Fibroblast of skin of scalp (primary cell): ENCODE data around the gene TAC3.
"Not testable (repeated sequence)": the region's sequence is repeated elsewhere in the genome, so short reads cannot be mapped to it uniquely, and the experiment has no call there.

Source experiments
- DNase-seq: peaks from one replicate; pipeline ENCODE4 v3.0.0-alpha.2; 2013

The TAC3 gene

DNA sequence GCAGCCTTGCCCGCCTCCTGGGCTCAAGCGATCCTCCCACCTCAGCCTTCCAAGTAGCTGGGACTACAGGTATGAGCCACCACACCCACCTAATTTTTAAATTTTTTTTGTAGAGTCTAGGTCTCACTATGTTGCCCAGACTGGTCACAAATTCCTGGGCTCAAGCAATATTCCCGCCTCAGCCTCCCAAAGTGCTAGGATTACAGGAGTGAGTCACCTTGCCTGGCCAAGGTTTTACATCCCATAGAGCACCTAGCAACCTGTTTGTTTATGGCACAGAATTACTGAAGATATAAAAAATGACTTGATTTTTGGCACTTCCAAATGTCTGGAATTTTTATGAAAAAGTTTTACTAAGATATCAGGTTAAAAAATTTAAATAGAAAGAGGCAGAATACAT is 17.1 kb upstream of the TAC3 start:
- DNase-seq = no peak

DNA sequence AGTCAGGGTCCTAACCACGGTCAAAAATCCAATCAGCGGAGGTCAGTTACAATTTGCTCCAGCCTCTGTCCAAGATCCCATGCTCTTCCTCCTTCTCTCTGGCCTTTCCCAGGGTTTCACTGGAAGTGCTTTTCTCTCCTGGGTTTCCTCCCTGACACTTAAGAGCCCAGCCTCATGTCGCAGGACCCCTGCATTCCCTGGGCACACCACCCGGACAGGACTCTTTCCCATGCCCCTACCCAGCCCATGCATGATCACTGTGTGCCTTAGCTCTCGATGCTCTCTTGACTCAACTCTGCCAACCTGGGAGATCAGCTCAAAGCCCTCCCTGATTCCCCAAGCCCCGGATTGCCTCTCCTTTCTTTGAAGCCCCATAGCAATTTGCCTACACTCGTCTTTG is 15.5 kb upstream of the TAC3 start:
- no peak for DNase-seq

DNA sequence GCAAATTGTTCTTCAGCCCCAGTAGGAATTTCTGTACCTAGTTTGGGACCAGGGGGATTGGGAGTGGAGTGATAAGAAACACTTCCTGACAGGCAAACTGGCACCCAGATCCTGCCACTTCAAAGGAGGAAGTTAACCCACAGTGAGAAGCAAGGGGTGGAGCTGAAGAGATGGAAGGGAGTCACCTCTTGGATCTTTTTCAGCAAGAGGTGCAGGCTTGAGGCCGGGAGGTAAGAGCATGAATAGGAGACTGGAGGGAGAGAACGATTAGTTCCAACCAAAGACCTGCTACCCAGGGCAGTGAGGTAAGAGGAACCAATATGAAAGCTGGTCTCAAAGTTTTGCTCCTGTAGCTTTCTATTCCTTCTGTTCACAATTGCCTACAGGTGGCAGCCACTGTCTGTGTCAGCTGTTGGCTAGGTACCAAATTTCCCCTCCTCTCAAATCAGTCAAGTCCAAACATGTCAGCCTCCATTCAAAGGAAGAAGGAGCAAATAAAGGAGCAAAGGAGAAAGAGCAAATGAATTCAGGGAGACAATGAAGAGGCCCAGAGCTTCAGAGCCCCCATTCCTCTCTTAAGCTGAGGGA is 14.9 kb upstream of the TAC3 start:
- no peak for DNase-seq

DNA sequence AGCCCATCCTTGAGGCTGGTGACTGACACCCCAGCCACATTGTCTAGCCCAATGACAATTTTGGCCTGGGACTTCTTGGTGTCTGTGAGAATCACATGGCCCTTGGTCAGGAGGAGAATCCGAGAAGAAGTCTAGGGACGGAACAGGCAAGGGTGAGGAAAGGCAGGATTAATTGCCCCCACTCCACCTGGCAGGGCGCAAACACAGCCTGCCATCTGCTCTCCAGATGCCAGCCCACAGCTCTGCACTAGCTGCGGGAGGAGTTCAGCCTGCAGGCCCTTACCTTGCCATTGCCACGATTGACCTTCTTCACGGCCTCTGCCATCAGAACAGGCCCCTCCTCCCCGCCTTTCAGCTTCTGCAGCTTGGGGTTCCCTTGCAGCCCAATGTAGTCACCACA is 13.1 kb upstream of the TAC3 start:
- no peak for DNase-seq

DNA sequence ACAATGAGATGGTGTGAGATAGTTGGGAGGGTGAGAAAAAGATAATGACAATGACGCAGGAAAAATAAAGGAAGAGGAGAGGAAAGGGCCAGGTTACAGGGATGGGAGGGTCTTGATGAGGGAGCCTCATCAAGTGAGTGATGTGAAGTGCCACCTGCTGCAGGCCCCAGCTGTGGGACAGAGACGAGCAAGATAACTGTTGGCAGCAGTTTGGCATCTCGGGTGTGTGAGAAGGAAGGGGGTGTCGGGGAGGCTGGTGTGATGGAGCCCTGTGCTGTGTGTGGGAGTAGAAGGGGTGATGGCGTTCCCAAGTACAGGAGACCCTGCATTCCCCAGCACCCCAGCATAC is 11.4 kb upstream of the TAC3 start:
- DNase-seq = no peak

DNA sequence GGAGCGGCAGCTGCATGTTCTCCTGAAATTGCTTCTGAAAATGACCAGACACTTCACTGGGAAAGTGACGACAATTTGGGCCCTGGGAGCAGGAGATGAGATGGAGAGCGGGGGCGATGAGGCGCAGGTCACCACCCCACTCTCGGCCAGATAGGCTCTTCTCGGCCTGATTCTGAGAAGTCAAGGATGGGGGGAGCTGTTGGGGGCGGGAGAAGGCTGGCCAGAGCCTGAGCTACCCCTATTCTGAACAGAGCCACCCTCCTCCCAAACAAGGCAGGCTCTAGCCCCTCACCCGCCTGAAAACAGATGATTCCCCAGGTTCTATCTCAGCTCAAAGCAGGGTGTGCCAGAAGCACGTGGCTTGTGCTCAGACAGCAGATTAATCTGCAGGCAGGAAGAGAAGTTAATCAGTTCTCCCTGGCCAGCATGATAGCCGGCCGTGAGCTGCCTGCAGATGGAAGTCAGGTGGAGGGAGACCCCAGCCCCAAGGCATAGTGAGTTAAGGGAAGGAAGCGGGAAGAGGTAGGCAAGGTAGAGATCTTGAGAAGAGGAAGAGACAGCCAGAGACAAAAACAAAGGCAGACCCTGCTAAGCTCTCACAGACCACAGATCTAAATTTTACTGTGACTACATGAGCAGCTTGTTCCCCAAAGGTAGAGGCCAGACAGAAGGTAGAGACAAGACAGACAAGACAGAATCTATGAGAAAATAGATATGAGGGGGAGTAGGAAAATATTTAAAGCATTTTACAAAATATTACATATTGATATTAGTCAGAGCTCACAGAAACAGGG is 10.9 kb upstream of the TAC3 start:
- no peak for DNase-seq

DNA sequence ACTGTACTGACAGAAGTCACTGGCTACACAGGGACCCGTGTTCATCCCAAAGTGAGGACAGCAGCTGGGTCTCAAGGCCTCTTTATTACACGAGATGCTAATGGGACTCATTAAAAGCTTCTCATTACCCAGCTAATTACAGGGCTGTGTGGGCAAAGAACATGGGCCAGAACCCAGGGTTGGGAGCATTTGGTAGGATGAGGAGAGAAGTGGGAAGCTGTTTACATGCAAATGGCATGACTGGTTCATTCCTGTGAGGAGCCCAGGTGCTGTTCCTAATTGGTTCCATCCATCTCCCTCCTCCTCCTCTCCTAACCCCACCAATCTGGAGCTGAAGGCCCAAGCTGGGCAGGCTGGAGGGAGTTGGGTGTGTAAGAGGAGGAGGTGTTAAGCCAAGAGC is 8.9 kb upstream of the TAC3 start:
- DNase-seq = no peak

DNA sequence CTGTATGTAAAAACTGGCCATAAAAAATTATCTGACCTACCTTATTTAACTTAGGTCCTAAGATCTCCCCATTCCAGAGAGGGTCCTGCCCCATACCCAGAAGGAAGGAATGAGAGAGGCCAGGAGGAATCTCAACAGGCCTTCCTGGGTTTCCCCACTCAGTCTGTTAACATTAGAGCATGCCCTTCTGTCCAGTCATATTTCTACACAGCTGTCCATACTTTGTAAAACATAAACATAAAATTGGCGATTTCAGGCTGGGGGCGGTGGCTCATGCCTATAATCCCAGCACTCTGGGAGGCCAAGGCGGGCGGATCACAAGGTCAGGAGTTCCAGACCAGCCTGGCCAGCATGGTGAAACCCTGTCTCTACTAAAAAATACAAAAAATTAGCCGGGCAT is 6.0 kb upstream of the TAC3 start:
- not testable (repeated sequence) for DNase-seq

DNA sequence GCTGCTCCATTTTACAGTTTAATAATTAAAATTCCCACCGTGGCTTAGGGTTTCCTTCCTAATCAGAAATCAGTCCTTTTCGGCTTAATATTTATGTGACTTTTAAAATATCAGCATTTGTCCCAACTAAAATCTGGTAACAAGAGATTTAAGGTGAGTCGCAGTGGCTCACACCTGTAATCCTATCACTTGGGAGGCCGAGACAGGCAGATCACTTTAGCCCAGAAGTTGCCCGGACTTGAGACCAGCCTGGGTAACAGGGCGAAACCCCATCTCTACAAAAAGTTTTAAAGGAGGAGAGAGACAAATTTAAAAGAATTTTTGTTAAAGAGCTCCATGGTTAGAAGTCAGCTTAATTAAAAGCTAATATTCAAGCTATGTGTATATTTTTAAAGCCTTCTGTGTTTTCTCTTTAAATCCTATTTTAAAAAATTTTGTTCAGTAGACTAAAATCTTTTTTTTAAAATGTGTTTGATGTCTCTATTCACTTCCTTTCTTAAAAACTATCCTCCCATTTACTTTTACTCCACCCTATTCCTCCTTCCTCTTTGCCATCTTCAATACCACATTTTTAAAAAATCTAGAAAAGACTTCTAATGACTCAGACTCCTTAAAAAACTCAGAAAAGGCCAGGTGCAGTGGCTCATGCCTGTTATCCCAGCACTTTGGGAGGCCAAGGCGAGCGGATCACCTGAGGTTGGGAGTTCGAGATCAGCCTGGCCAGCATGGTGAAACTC is 3.8 kb upstream of the TAC3 start:
- DNase-seq = no peak

DNA sequence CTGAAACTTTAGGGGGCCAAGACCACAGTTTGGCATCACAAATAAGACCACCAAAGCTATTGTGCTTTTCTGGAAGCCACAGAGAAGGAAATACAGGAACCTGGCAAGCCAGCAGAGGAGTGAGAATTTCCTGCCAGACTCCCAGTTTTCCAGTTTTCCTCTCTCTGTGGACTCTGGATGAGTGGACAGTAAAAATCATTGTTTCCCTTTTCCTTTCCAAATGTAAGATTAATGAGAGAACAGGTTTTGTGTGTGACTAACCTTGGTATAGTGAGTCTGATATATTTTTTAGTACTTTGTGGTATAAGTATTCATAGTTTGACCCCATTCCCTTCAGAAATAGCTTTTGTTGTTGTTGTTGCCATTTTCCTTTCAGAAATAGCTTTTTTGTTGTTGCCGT is 2.6 kb upstream of the TAC3 start:
- DNase-seq = no peak

DNA sequence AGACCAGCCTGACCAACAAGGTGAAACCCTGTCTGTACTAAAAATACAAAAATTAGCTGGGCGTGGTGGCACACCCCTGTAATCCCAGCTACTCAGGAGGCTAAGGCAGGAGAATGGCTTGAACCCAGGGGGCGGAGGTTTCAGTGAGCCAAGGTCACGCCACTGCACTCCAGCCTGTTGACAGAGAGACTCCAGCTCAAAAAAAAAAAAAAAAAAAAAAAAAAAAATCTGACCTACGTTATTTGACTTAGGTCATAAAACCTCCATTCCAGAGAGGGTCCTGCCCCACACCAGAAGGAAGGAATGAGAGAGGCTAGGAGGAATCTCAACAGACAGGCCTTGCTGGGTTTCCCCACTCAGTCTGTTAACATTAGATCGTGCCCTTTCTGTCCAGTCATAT is 2.0 kb upstream of the TAC3 start:
- DNase-seq = not testable (repeated sequence)

DNA sequence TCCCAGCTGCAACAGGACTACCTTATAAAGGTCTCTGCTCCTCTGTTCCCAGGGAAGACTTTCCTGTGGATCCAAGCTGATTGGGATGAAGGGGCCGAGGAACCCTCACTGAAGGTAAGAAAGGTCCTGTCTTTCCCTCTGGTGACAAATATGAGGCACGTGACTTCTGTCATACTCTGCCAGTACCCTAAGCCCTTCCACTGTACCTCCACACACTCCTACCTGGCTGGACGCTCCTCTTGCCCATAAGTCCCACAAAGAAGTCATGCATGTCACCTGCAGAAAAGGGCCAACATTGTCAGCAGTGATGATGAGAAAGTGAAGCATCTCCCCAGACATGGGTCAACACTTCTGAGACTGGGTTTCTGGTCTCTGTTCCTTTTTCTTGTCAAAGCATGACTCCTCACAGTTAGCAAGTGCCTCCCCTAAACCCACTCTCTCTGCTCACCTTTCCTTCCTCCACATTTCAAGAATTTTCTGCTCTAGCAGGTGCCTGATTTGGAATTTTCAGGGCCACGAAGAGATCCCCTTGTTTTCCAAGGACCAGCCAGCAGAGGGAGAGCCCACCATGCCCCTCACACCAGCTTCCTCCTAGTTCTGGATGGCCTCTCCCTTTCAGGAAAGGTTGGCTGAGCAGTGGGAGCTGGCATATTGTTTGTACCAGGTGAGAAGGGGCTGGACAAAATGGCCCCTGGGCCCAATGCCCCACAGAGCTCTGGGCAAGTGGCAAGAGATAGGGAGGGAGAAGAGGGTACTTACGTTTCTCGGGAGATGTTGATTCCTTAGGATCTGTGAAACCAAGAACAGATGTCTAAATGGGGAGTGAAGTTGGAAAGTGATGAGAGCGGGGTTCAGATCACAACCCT is 3.5 kb downstream of the TAC3 start:
- DNase-seq = no peak

DNA sequence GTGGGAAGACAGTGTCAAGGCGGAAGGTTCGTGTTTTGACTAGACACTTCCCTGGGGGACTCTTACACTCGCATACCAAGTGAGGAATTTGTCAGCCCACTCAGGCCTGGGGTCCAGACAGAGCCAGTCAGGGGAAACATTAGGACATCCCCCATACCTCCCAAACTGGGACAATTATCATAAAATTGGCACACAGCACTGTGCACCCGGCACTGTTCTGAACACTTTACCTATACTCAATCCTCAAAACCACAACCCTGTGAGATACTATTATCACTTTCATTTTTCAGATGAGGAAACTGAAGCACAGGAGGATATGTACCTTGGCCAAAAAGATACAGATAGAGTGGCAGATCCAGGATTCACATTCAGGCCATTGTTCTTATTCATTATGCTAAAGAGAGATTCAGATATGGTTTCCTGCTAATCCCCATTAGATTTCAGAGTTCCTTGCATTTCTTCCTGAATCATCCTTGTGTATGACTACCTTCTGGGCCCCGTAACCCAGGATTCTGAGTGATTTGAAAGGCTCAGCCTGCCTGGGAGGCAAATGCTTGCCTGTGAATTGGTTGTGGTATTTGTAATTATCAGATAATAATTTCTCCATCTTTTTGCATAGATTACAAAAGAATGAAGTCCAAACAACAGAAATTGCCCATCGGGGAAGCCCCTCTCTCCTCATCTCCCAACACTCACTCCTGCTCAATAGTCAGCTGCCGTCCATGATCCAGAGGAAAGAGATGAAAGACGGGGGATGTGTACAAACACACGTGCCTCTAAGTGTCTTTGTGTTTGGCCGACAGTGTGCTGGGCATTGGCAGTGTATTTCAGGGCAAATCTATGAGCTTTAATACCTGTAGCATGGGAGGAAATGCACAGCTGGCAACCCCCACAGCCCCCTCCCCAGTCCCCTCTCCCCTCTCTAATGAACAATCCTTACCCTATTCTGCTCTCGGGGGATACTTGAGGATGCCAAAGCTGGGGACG is 4.6 kb downstream of the TAC3 start:
- DNase-seq = no peak

DNA sequence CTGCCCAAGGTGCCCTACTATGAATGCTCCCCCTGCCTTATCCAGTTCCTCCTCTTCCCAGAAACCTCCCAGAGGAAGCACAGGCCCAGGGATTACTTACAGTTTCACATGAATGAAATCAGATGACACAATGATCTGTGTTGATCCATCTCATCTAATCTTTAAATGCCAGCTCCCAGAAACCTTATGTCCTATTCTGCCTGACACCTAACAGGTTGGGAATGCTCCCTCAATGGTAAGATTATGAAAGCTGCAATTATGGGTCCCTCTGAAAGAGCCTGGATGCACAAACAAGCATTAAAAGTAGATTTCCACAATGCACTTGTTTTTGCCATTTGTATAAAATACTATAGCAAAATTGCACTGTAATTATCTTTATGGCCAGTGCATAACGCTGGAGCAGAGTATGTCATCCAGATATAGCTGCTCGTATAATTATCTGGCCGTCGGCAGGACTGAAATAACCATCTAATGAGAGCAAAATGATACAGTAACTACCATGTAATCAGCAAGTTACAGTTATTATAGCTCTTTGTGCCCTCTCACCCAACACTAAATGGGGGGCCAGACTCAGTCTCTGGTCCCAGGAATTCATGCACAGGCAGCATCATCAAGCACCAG is 5.6 kb downstream of the TAC3 start:
- DNase-seq = no peak

DNA sequence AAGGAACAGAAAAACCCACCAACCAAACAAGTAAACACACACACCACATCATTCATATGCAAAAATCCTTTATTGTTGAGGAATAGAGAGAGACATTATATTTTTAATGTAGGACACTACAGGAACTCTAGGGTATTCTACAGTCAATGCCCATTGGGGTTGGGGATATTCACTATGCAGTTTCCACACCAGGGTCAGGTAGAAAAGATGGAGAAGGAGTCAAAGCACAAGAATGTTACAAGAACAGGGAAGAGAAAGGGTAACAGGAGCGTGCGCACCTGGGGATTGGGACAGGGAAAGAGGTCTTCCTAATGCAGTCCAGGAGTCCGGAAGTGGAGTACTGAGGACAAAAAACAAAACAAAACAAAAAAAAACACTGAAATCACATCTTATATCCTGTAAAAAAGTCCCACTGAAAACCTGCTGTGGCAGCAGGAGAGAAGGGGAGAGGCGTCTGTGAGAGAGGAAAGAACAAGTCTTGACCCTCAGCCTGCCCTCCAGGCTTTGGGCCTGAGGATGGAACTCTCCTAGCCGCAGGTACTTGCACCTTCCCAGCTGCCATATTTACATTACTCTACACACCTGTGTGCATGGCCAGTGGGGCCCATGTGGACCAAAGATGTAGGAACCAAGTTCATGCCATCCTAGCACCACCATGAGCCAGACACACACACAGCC is 6.2 kb downstream of the TAC3 start:
- no peak for DNase-seq

DNA sequence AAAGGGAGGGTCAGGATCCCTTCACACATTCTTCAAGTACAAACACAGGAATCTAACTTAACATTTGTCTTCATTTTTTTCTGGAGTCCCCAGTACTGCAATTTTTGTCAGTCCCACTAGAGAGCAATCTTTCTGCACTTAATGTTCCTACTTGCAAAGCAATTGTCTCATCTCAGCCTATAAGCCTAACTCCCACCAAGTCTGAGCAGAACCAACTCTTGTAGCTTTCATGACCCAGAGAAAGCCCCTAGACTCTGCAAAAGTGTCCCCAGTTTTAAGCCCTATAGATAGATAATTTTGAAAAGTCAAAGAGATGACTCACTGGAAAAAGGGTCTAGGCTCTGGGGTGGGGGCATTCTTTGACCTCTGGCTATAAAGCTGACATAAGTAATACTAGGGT is 8.2 kb downstream of the TAC3 start:
- DNase-seq = peak; percentile 67

DNA sequence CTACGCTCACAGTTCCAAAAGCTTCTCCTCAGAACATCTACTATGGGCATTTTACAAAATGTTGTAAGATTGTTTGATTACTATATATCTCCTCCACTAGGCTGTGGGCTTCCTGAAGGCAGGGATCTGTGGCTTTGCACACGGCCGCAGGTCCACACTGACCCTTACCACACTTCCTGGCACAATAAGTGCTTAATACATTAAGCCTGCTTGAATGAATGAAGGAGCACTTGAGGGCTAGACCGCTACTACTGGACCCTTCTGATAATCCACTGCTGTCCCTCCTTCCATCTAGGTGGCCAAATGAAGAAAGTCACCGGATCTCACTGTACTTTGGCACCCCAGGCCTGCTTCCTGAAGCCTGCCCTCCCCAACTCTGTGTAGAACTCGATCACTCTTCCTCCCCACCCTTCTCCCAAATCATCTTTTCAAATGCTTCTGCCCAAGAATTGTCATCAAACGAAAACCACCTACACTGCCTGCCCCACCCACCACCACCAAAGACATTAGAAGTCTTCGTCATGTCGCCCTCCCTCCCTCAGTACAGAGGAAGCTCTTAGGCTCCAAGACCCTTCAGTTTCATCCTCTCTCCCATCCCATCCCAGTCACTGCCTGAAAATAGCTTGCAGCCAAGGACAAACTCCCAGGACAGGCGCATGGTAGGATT is 9.4 kb downstream of the TAC3 start:
- no peak for DNase-seq

DNA sequence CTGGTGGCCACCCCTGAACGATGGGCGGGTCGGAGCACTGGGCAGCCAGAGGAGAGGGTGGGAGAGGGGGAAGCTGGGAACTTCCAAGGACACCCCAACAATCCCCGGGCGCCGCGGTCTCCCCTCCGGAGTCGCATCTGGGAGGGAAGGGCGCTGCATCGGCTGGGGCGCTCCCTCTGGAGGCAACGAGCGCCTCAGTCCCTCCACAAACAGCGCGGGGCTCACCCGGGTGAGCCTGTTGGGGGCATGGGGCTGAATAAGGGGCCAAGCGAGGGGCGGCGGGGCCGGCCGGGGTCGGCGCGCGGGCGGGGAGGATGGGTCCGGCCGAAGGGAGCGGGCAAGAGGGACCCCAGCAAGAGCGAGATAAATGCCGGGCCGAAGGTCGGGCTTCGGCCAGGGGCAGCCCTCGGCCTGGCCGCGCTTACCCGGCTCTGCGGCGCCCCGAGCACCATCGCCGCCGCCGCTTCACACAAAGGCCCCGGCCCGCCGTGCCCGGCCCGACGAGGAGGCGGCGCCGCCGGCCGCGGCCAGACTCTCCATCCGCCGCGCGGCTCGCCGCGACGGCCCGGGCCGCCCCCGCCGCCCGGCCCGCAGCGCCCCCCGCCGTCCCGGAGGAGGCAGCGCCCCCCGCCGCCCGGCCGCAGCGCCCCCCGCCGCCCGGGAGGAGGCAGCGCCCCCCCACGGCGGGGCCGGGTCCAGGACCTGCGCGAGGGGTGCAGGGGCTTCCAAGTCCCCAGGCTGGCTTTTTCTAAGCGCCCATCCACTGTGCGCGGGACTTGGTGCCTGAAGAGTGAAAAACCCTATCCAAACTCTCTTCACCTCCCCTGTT is 10.1 kb downstream of the TAC3 start, which contains the start of gene ZBTB39:
ZBTB39 (minus strand) TSS at position 567 of the 829 bp plus-strand sequence. CDS start 1,629 bp downstream, outside the sequence.
- peak; percentile 75 for DNase-seq

DNA sequence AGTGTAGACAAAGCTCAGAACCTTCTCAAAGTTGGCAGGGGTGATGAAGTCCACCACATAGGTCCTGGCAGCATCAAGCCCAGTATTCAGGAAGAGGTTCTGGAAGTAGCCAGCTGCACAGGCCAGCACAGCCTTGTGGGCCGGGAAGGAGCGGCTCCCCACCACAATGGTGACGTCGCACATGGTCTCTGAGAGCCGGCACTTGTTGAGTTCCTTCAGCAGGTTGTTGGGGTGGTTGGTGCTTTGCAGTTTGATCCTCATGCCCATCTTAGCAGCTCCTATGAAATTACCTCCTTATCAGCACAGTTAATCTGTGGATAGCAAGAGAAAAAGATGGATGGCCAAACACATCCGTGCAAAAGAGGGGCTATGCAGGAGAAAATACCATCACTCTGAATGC is 11.7 kb downstream of the TAC3 start:
- DNase-seq = no peak
